Fibroblast of the aortic adventitia (primary cell): ENCODE results near the gene ARHGEF7. TPM values are rescaled to one million over a fixed set of nuclear protein-coding genes. Genes with fewer than 3 reads are reported as not detected.
"Not testable (repeated sequence)": the region's sequence is repeated elsewhere in the genome, so short reads cannot be mapped to it uniquely, and the experiment has no call there.

Experiments used
- DNase-seq: peaks from one replicate; pipeline ENCODE4 v3.0.0-alpha.2; 2010; ENCODE audit warnings: low read depth
- H3K4me3 ChIP-seq: 2 replicates; pipeline ENCODE4 v1.5.1; 2011; ENCODE audit warnings: low read depth, mild to moderate bottlenecking, control low read depth, low read length, moderate library complexity
- total RNA-seq: library from RNA; depleted of rRNA; stranded (reverse); fragments of >200 nt; gene quantifications from 2 replicates; pipeline ENCODE4 v1.2.3, GENCODE V29; 2012; ENCODE audit warnings: low replicate concordance
- TF ChIP-seq, protein P1 (sequence below): IDR thresholded peaks from 2 replicates; pipeline ENCODE4 v1.5.1; 2011; ENCODE audit warnings: mild to moderate bottlenecking, low read length, control low read depth, inconsistent platforms; ENCODE audit not compliant: insufficient read depth

ARHGEF7 gene
- 24.8 and 35.9 TPM in 2 replicates for total RNA-seq

GRCh38 chr13:111115061-111115964 lies at the start of gene ARHGEF7:
ARHGEF7 (plus strand) TSS chr13:111115310; CDS start chr13:111115527, 217 bp downstream.
- no peak for DNase-seq
- H3K4me3 ChIP-seq = peak within 1 kb of the TSS; percentile 59
- TF ChIP-seq, protein P1, sequence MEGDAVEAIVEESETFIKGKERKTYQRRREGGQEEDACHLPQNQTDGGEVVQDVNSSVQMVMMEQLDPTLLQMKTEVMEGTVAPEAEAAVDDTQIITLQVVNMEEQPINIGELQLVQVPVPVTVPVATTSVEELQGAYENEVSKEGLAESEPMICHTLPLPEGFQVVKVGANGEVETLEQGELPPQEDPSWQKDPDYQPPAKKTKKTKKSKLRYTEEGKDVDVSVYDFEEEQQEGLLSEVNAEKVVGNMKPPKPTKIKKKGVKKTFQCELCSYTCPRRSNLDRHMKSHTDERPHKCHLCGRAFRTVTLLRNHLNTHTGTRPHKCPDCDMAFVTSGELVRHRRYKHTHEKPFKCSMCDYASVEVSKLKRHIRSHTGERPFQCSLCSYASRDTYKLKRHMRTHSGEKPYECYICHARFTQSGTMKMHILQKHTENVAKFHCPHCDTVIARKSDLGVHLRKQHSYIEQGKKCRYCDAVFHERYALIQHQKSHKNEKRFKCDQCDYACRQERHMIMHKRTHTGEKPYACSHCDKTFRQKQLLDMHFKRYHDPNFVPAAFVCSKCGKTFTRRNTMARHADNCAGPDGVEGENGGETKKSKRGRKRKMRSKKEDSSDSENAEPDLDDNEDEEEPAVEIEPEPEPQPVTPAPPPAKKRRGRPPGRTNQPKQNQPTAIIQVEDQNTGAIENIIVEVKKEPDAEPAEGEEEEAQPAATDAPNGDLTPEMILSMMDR = no peak

GRCh38 chr13:111065698-111066097 lies 49.4 kb upstream of the ARHGEF7 start:
- no peak overlapping the region for H3K4me3 ChIP-seq
- no peak for DNase-seq
- TF ChIP-seq, protein P1 = no peak

DNA sequence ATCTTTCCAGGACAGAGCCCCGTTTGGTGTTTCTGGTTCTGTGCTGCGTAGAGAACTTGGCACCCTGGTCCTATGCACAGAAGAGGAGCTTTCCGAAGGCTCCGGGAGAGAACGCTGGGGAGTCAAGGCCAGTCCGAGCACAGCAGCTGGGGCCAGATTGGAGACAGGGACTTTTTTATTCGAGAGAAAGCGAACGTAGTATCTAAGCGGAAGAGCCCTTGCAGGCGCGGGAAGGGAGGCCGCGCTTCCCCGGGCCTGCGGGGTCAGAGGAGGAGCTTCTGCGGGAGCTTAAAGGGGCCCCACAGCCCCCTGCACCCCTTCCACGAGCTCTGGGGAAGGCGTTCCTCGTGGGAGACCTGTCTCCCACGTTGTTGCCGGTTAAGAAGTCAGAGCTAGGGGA lies 48.6 kb upstream of the ARHGEF7 start:
- no peak overlapping the region for H3K4me3 ChIP-seq
- no peak for DNase-seq
- TF ChIP-seq, protein P1 = no peak

GRCh38 chr13:111068009-111068350 lies 47.1 kb upstream of the ARHGEF7 start:
- no peak overlapping the region for H3K4me3 ChIP-seq
- no peak for DNase-seq
- TF ChIP-seq, protein P1 = no peak

DNA sequence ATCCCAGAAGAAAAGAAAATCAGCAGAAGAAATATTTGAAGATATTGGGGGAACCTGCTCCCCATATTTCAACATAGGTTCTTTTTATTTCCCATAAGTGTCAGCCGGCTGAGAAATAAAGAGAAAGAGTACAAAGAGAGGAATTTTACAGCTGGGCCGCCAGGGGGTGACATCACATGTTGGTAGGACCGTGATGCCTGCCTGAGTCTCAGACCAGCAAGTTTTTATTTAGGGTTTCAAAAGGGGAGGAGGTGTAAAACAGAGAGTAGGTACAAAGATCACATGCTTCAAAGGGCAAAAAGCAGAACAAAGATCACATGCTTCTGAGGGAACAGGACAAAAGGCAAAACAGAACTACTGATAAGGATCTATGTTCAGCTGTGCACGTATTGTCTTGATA lies 44.0 kb upstream of the ARHGEF7 start:
- DNase-seq = peak; percentile 16
- TF ChIP-seq, protein P1 = peak; percentile 22
- H3K4me3 ChIP-seq = not testable (repeated sequence)

DNA sequence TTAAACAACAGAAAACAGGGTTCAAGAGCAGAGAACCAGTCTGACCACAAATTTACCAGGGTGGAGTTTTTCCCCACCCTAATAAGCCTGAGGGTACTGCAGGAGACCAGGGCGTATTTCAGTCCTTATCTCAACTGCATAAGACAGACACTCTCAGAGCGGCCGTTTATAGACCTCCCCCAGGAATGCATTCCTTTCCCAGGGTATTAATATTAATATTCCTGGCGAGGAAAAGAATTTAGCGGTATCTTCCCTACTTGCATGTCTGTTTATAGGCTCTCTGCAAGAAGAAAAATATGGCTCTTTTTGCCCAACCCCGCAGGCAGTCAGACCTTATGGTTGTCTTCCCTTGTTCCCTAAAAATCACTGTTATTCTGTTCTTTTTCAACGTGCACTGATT lies 43.6 kb upstream of the ARHGEF7 start:
- DNase-seq, H3K4me3 ChIP-seq: not testable (repeated sequence)

DNA sequence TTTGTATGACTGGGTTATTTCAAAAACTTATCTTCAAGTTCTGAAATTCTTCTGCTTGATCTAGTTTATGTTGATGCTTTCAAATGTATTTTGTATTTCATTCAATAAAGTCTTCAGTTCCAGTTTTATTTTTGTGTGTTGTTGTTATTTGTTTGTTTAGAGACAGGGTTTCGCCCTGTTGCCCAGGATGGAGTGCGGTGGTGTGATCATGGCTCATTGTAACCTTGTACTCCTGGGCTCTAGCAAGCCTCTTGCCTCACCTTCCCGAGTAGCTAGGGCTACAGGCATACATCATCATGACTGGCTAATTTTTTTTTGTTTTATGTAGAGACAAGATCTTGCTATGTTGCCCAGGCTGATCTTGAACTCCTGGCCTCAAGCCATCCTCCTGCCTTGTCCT lies 40.3 kb upstream of the ARHGEF7 start:
- TF ChIP-seq, protein P1 = no peak
- DNase-seq = peak; percentile 7
- no peak overlapping the region for H3K4me3 ChIP-seq
